PC-9 (cell line): ENCODE data around the gene IL11RA.

Source experiments
- EZH2 ChIP-seq: fragments of 200-600 bp; sonication (generic); IDR thresholded peaks from 2 replicates; pipeline ENCODE4 v1.8.0; 2017; ENCODE audit warnings: antibody characterized with exemption, low read depth
- TF ChIP-seq, protein P1 (sequence below): fragments of 200-600 bp; sonication (generic); conservative IDR thresholded peaks from 2 replicates; pipeline ENCODE4 v1.6.1; 2017; ENCODE audit warnings: mixed run types, antibody characterized with exemption, mild to moderate bottlenecking, moderate library complexity

DNA sequence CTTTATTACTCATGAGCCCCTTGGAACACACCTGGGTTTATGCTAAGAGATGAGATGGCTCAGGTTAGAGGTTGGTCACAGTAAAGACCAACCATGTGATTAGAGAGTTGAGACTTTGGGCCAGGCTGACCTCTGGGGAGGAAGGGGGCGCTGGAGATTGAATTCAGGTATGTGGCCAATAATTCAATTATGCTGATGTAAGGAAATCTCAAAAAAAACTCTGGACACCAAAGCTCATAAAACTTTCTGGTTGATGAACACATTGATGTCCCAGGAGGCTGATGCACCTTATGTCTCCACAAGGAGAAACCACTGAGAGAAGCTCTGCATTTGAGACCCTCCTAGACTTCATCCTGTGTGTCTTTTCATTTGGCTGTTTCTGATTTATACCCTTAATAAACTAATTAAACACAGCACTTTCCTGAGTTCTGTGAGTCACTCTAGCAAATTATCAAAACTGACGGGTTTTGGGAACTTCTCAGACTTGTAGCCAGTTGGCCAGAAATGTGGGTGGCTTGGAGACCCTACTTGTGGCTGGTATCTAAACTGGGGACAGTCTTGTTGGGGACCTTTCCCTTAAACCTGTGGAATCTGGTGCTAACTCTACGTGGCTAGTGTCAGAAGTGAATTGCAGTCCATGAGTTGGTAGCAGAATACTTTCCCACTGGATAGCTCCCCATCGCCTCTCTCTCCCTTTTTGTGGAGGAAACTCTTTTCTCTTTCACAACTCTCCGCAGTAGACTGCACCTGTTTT lies 18.0 kb downstream of the IL11RA start:
- TF ChIP-seq, protein P1, sequence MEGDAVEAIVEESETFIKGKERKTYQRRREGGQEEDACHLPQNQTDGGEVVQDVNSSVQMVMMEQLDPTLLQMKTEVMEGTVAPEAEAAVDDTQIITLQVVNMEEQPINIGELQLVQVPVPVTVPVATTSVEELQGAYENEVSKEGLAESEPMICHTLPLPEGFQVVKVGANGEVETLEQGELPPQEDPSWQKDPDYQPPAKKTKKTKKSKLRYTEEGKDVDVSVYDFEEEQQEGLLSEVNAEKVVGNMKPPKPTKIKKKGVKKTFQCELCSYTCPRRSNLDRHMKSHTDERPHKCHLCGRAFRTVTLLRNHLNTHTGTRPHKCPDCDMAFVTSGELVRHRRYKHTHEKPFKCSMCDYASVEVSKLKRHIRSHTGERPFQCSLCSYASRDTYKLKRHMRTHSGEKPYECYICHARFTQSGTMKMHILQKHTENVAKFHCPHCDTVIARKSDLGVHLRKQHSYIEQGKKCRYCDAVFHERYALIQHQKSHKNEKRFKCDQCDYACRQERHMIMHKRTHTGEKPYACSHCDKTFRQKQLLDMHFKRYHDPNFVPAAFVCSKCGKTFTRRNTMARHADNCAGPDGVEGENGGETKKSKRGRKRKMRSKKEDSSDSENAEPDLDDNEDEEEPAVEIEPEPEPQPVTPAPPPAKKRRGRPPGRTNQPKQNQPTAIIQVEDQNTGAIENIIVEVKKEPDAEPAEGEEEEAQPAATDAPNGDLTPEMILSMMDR = no peak
- TF ChIP-seq EZH2 = no peak
